Chondrocyte (in vitro differentiated cells): ENCODE results near the gene IMMP2L. TPM values are rescaled to one million over a fixed set of nuclear protein-coding genes. Genes with fewer than 3 reads are reported as not detected.

Source experiments
- DNase-seq: peaks from one replicate; pipeline ENCODE4 v3.0.0; 2021; ENCODE audit warnings: mixed read lengths, low spot score
- H3K27ac Mint-ChIP-seq: one replicate; pipeline ENCODE4 v1.8.0; 2021; ENCODE audit warnings: mild to moderate bottlenecking, moderate library complexity, mixed read lengths; ENCODE audit not compliant: unreplicated experiment
- H3K27me3 Mint-ChIP-seq: 2 replicates; pipeline ENCODE4 v1.8.0; 2021; ENCODE audit warnings: low read depth, mixed read lengths
- H3K36me3 Mint-ChIP-seq: 2 replicates; pipeline ENCODE4 v1.8.0; 2021; ENCODE audit warnings: low read depth, mixed read lengths
- H3K4me1 Mint-ChIP-seq: 2 replicates; pipeline ENCODE4 v1.8.0; 2021; ENCODE audit warnings: low read depth, mild to moderate bottlenecking, mixed read lengths
- H3K4me3 Mint-ChIP-seq: one replicate; pipeline ENCODE4 v1.8.0; 2021; ENCODE audit warnings: mild to moderate bottlenecking, moderate library complexity, mixed read lengths; ENCODE audit not compliant: unreplicated experiment
- H3K9me3 Mint-ChIP-seq: 2 replicates; pipeline ENCODE4 v1.8.0; 2021; ENCODE audit warnings: low read depth, mixed read lengths
- total RNA-seq: library from RNA; stranded (reverse); gene quantifications from 3 replicates; pipeline ENCODE4 v1.2.1, GENCODE V29; 2021
- TF ChIP-seq, protein P1 (sequence below): fragments of 200-600 bp; sonication (generic); IDR thresholded peaks from 2 replicates; pipeline ENCODE4 v1.5.0; 2021; ENCODE audit warnings: antibody characterized with exemption, mild to moderate bottlenecking, moderate library complexity

IMMP2L gene
- total RNA-seq, 1 donor from 2014 or later: 6.1 TPM

DNA sequence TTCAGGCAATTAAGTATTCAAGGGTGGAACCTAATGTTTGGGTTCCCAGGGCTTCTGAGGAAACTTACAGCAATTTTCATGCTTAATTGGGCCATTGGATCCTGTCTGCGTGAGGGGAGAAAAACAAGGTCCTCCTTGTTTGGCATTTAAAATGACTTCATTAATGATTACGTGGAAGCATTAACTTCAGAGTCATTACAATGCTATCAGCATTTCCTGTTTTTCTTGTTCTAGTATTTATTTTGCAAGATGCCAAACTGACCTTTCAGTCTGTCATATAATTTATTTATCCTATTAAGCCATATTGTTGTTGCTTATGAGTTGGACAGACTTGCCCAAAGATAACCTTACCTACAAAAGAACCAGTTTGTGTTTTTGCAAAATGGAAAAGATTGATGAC, 795.4 kb downstream of the IMMP2L start:
- TF ChIP-seq, protein P1, sequence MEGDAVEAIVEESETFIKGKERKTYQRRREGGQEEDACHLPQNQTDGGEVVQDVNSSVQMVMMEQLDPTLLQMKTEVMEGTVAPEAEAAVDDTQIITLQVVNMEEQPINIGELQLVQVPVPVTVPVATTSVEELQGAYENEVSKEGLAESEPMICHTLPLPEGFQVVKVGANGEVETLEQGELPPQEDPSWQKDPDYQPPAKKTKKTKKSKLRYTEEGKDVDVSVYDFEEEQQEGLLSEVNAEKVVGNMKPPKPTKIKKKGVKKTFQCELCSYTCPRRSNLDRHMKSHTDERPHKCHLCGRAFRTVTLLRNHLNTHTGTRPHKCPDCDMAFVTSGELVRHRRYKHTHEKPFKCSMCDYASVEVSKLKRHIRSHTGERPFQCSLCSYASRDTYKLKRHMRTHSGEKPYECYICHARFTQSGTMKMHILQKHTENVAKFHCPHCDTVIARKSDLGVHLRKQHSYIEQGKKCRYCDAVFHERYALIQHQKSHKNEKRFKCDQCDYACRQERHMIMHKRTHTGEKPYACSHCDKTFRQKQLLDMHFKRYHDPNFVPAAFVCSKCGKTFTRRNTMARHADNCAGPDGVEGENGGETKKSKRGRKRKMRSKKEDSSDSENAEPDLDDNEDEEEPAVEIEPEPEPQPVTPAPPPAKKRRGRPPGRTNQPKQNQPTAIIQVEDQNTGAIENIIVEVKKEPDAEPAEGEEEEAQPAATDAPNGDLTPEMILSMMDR: no peak
- H3K27ac Mint-ChIP-seq: no peak overlapping the region
- H3K4me3 Mint-ChIP-seq: no peak overlapping the region

DNA sequence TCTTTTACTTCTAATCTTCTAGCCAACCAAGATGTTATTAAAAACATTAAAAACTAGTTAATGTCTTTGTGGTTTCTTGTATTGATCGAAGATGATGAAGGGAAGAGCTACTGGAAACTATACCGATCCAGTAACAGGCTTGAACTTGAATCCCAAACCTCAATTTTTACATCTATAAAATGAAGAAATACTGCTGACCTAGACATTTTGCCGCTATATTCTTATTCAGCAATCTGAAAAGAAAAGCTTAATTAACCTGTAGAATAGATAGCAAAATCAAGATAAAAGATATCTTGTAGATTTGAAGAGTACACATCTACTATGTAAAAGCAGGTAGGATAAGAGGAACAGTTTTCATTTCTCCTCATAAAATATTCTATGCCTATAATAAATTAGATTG, 797.4 kb downstream of the IMMP2L start:
- DNase-seq: no peak
- H3K27ac Mint-ChIP-seq: no peak overlapping the region
- peaks cover 10% of the 10 kb centered on the region for H3K4me1 Mint-ChIP-seq
- H3K36me3 Mint-ChIP-seq: no peaks in the 10 kb centered on the region
- TF ChIP-seq, protein P1: no peak
- H3K9me3 Mint-ChIP-seq: no peaks in the 10 kb centered on the region
- H3K27me3 Mint-ChIP-seq: no peaks in the 10 kb centered on the region
- no peak overlapping the region for H3K4me3 Mint-ChIP-seq

More for the DNA sequence above, 795.4 kb downstream of the IMMP2L start:
- no peaks in the 10 kb centered on the region for H3K9me3 Mint-ChIP-seq
- H3K4me1 Mint-ChIP-seq: peaks cover 7% of the 10 kb centered on the region
- no peak for DNase-seq
- H3K36me3 Mint-ChIP-seq: no peaks in the 10 kb centered on the region
- H3K27me3 Mint-ChIP-seq: no peaks in the 10 kb centered on the region

DNA sequence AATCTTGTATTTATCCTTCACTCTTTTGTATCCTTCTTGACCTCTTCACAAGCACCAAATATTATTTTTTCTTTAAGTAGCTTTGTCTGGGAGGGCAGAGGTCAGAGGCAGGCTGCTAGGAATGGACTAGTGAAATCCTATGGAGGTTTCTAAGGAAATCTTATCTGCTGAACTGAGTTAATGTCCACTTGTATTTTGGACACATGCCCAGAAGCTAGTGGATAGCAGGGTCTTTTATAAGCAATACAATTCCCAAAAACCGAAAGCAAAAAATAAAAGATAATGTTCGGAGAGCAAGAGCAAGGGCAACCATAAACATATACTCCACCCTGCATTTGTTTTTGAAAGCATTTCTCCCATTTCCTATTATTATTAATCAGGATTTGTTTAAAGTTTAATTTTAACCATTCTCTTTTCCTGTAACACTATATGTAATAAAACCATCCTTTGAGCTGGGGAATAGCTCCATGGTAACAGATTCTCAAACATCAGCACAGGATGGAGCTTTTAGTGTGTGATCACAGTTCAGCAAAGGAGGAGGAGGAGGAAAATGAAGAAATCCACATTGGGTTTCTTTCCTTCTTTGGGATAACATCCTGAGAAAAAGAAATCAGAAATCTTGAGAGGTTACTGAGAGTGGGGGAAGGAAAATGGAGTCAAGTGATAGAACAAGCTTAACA, 799.6 kb downstream of the IMMP2L start:
- H3K4me3 Mint-ChIP-seq: no peak overlapping the region
- H3K36me3 Mint-ChIP-seq: no peaks in the 10 kb centered on the region
- no peaks in the 10 kb centered on the region for H3K9me3 Mint-ChIP-seq
- TF ChIP-seq, protein P1: no peak
- peaks cover 19% of the 10 kb centered on the region for H3K4me1 Mint-ChIP-seq
- no peak overlapping the region for H3K27ac Mint-ChIP-seq
- H3K27me3 Mint-ChIP-seq: no peaks in the 10 kb centered on the region
- DNase-seq: no peak

DNA sequence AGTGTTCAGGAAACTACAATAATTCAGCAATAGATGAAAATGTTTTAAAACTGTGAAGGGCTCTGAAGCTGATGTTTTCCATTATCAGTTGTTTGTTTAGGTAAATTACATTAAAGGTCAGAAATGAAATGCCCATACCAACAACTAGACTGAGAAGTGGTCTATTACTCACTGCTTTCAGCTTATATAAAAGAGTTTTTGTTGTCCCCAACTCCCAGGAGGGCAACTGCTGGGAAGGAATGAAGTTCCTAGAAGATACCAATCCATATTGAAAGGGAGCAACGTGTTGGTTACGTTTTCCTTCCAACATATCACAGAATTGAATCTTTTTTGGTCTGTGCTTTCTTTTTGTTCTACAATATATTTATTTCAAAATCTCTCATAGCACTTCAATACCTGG, 802.0 kb downstream of the IMMP2L start:
- no peak overlapping the region for H3K4me3 Mint-ChIP-seq

DNA sequence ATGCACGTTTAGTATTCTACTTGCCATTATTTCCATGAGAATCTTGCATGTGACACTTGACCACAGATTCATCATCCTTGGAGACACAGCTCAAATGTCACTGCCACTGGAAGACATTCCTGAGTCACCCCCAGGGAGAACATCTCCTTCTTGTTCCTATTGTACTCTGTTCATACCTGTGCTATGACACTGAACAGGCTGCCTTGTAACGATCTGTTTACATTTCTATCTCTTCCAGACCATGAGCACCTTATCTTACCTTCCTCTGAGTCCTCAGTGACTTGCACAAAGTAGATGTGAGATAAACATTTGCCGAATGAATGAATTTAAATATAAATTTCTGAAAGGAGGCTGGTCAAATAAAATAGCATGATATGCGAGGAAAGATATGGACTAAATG, 803.2 kb downstream of the IMMP2L start:
- H3K36me3 Mint-ChIP-seq: no peaks in the 10 kb centered on the region

More for the DNA sequence above, 802.0 kb downstream of the IMMP2L start:
- TF ChIP-seq, protein P1: no peak
- H3K4me1 Mint-ChIP-seq: peaks cover 19% of the 10 kb centered on the region
- no peaks in the 10 kb centered on the region for H3K9me3 Mint-ChIP-seq
- DNase-seq: no peak
- no peaks in the 10 kb centered on the region for H3K27me3 Mint-ChIP-seq
- H3K36me3 Mint-ChIP-seq: no peaks in the 10 kb centered on the region
- H3K27ac Mint-ChIP-seq: no peak overlapping the region

More for the DNA sequence above, 803.2 kb downstream of the IMMP2L start:
- TF ChIP-seq, protein P1: no peak
- no peaks in the 10 kb centered on the region for H3K9me3 Mint-ChIP-seq
- DNase-seq: no peak
- no peaks in the 10 kb centered on the region for H3K27me3 Mint-ChIP-seq
- H3K27ac Mint-ChIP-seq: no peak overlapping the region
- H3K4me1 Mint-ChIP-seq: peaks cover 19% of the 10 kb centered on the region
- no peak overlapping the region for H3K4me3 Mint-ChIP-seq
